ENCODE results near the gene CARD11.
A peak's percentile ranks its signal among the peaks of the same experiment; 100 is the strongest.

Gene CARD11

GRCh38 chr7:2979951-2980350 lies 63.7 kb downstream of the CARD11 start:
- no peak for DNase-seq

GRCh38 chr7:2979201-2979631 lies 64.5 kb downstream of the CARD11 start:
- DNase-seq: no peak

- DNase-seq: peak; percentile 90
Observed at GRCh38 chr7:2978408-2978807, 65.3 kb downstream of the CARD11 start.

- DNase-seq: no peak
Observed at GRCh38 chr7:2975821-2976371, 67.8 kb downstream of the CARD11 start.

- DNase-seq: no peak
Observed at GRCh38 chr7:2974093-2974819, 69.4 kb downstream of the CARD11 start.

GRCh38 chr7:2972835-2973161 lies 70.9 kb downstream of the CARD11 start:
- no peak for DNase-seq

GRCh38 chr7:2971914-2972834 lies 71.5 kb downstream of the CARD11 start:
- DNase-seq: no peak

- DNase-seq: no peak
Observed at GRCh38 chr7:2970861-2971260, 72.8 kb downstream of the CARD11 start.

GRCh38 chr7:2970307-2970664 lies 73.4 kb downstream of the CARD11 start:
- DNase-seq: no peak

GRCh38 chr7:2969398-2970306 lies 74.0 kb downstream of the CARD11 start:
- no peak for DNase-seq

- DNase-seq: no peak
Observed at GRCh38 chr7:2968616-2969397, 74.9 kb downstream of the CARD11 start.

- DNase-seq: no peak
Observed at GRCh38 chr7:2968176-2968575, 75.5 kb downstream of the CARD11 start.

GRCh38 chr7:2967705-2968104 lies 76.0 kb downstream of the CARD11 start:
- no peak for DNase-seq

- DNase-seq: no peak
Observed at GRCh38 chr7:2967253-2967652, 76.4 kb downstream of the CARD11 start.

GRCh38 chr7:2966466-2967078 lies 77.1 kb downstream of the CARD11 start:
- no peak for DNase-seq

- DNase-seq: no peak
Observed at GRCh38 chr7:2965745-2966270, 77.9 kb downstream of the CARD11 start.

GRCh38 chr7:2965301-2965700 lies 78.4 kb downstream of the CARD11 start:
- no peak for DNase-seq

- DNase-seq: no peak
Observed at GRCh38 chr7:2964208-2964607, 79.5 kb downstream of the CARD11 start.

- no peak for DNase-seq
Observed at GRCh38 chr7:2962865-2963264, 80.8 kb downstream of the CARD11 start.

- DNase-seq: no peak
Observed at GRCh38 chr7:2959828-2960599, 83.7 kb downstream of the CARD11 start.

Measured in activated CD4-positive, alpha-beta T cell treated with anti-CD3 and anti-CD28 coated beads, Interleukin-2, Interleukin-6, amounts not matched to agents 100 ng/mL and 50 ng/mL, durations not matched to agents 16 hours and 8 hours (primary cell).